GM23338 (cell line): ENCODE results near the gene OTUD1. TPM values are rescaled to one million over a fixed set of nuclear protein-coding genes. Genes with fewer than 3 reads are reported as not detected.

Source experiments
- microRNA counts: library from miRNA; unstranded; fragments of <30 nt; microRNA quantifications from one replicate; lab custom pipeline; 2017
- microRNA-seq: library from miRNA; unstranded; fragments of <30 nt; microRNA quantifications from one replicate; pipeline ENCODE4, GENCODE V29; 2017
- polyA plus RNA-seq: library from polyadenylated mRNA; unstranded; fragments of >200 nt; fragmentation: Nextera tagmentation; extraction: Ambion mirVana; gene quantifications from 2 replicates; pipeline ENCODE4 v1.2.1, GENCODE V29; 2016
- small RNA-seq: library from RNA; depleted of rRNA; stranded (forward); fragments of <200 nt; gene quantifications from one replicate; pipeline ENCODE3, GENCODE V24; 2014; ENCODE audit warnings: low replicate concordance
- total RNA-seq: library from RNA; depleted of rRNA; stranded (reverse); fragments of >200 nt; shearing (Covaris generic); gene quantifications from 2 replicates; pipeline ENCODE4 v1.2.3, GENCODE V29; 2014; rRNA removed

Gene OTUD1
- total and polyA plus RNA-seq, 2 experiments from 2014 or later: 2.5 to 8.3 TPM

MicroRNAs encoded within 50 kb of the gene (microRNA counts, 767-probe panel; counts per million panel counts)
- microRNA hsa-miR-1254 (lab: Ali Mortazavi, UCI): not detected

Small RNAs within 50 kb of the gene (microRNA-seq; reads per million reads assigned to microRNA genes)
- not detected for gene MIR1254-2

Small RNAs within 50 kb of the gene (small RNA-seq; reads per million reads assigned to genes)
- not detected for gene MIR1254-2

Other genes with a start within 250 kb of the OTUD1 start
- not detected in 2 replicates for gene PTF1A, start 246.8 kb upstream of the OTUD1 start, total RNA-seq
- gene PTF1A, start 246.8 kb upstream of the OTUD1 start, polyA plus RNA-seq: not detected in 2 replicates
- not detected in 2 replicates for gene C10orf67, start 94.3 kb upstream of the OTUD1 start, total RNA-seq
- gene C10orf67, start 94.3 kb upstream of the OTUD1 start, polyA plus RNA-seq: 0.16 TPM in 2 replicates